Right ventricle myocardium inferior (tissue), 1 donor: ENCODE measurements around the gene PLEKHG4B. TPM values are rescaled to one million over a fixed set of nuclear protein-coding genes. Genes with fewer than 3 reads are reported as not detected.
"Not testable (repeated sequence)": the region's sequence is repeated elsewhere in the genome, so short reads cannot be mapped to it uniquely, and the experiment has no call there.

Experiments
- ATAC-seq: fragments of 200-7000 bp; cut with Tn5 transposase; one replicate; pipeline ENCODE4 v1.9.1; 2020; ENCODE audit warnings: mild to moderate bottlenecking, moderate library complexity
- DNase-seq: peaks from one replicate; pipeline ENCODE4 v3.0.0; 2021; ENCODE audit errors: missing footprints
- intact Hi-C: fragments of 100-400 bp; cut with DNase I; formaldehyde crosslinking; loops from one replicate; pipeline ENCODE4 v1.11.0; 2022
- total RNA-seq: library from RNA; stranded (reverse); fragmentation: NEBNext Ultra II Directional; extraction: Animal tissue kit (Norgen Biotek cat#: 25700); gene quantifications from one replicate; pipeline ENCODE4 v1.2.1, GENCODE V29; 2021
- donor health status: DM: no; HTN: yes; CAD: no; lungs with severe emphysema.

PLEKHG4B gene
- total RNA-seq, 1 donor from 2014 or later = not detected

DNA sequence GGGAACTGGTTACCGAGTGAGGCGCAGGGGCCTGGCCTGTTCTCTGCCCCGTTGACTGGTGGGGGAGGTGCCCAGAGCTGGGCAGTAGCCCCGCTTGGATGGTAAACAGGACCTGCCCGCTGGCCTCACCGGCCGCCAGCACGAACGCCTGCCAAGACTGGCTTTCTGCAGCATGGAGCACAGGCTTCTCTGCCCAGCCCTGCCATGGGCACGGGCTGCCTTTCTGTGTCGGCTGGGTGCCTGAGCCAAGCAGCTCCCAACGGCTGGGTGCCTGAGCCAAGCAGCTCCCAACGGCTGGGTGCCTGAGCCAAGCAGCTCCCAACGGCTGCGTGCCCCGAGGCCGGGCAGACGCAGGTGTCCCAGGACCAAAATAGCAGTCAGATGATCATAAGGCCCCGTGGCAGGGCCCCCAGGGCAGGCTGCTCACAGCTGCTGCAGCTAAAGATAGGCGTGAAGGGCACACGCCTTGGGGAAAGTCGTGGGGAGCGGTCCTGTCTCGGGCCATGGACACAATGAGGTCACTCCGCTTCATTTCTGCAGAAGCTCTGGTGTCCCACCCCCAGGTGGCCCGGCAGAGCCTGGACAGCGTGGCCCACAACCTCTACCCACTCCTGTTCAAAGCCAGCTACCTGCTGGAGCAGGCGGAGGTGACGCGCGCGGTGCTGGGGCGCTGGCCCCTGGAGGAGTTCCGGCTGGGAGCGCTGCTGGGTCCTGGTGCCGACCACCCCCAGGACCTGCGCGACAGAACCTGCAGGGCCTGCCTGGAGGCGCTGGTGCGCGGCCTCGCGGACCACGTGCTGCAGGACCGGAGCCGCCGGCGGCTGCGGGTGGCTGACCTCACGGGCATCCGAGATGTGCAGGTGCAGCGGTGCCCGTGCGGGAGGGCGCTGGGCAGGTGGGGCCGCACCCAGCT lies 99.3 kb downstream of the PLEKHG4B start, which contains the start of gene LRRC14B:
Gene LRRC14B, plus strand, starts transcription at position 460 of the 913 bp plus-strand sequence. Its CDS starts 44 bp downstream, at position 504.
- intact Hi-C loops = loop anchor here (2.0 to 5.0 kb wide), 2 partner anchors 28 to 71 kb away; partner anchors contain the start of genes CCDC127 and SDHA
- peak; percentile 74 for ATAC-seq
- peak; percentile 84 for DNase-seq

DNA sequence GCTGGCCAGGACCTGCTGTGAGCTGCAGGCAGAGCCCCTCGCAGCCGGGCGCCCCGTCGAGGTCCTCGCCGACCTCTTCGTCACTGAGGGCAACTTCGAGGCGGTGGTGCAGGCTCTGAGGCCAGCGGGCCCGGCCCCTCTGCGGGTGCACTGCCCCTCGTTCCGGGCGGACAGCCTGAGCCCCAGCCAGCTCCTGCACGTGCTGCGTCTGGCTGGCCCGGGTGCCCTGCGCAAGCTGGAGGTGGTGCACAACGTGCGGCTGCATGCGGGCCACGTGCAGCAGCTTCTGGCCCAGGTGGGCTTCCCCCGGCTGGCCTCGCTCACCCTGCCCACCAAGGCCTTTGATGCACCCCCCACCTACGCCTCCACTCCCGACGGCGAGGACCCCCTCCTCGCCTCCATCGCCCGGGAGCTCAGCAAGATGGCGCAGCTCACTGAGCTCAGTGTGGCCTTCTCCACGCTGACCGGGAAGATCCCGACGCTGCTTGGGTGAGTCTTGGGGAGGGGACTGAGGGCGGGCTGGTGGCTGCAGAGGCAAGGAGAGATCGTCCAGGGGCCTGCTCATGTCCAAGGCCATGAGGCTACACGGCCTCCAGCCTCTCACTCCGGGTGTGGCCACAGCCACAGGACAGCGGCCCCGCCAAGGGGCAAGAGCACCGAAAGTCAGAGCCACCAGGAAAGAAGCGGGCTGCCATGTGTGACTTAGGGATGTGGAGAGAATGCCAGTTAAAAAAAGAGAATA lies 100.2 kb downstream of the PLEKHG4B start:
- intact Hi-C loops = loop anchor here (2.0 to 5.0 kb wide), 2 partner anchors 27 to 70 kb away; partner anchors contain the start of genes CCDC127 and SDHA
- ATAC-seq (no peak), DNase-seq (no peak)

DNA sequence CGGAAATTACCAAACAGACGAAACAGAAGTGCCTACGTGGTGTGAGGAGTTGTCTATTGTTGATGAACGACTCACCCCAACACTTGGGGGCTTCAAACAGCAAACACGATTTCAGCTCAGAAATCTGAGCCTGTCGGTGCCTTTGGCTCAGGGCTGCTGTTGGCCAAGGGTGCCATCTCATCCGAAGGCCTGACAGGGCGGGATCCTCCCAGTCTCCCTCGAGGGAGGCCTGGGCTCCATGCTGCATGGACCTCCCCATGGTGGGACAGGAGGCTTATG lies 100.7 kb downstream of the PLEKHG4B start:
- intact Hi-C loops = loop anchor here (5.0 kb wide), 1 partner anchor 70 kb away; no protein-coding TSS in a partner anchor
- no peak for ATAC-seq
- no peak for DNase-seq

GRCh38 chr5:192970-193831 lies 101.2 kb downstream of the PLEKHG4B start:
- ATAC-seq (no peak), DNase-seq (no peak)
- intact Hi-C loops = loop anchor here (5.0 kb wide), 1 partner anchor 69 kb away; no protein-coding TSS in a partner anchor

GRCh38 chr5:194102-194501 lies 102.1 kb downstream of the PLEKHG4B start:
- ATAC-seq = peak; percentile 47
- intact Hi-C loops = loop anchor here (5.0 kb wide), 1 partner anchor 68 kb away; no protein-coding TSS in a partner anchor
- peak; percentile 83 for DNase-seq

- DNase-seq = no peak
- intact Hi-C loops = loop anchor here (5.0 kb wide), 1 partner anchor 68 kb away; no protein-coding TSS in a partner anchor
- ATAC-seq = no peak
These were observed 102.7 kb downstream of the PLEKHG4B start for GRCh38 chr5:194603-195209.

GRCh38 chr5:195401-196160 lies 103.6 kb downstream of the PLEKHG4B start:
- ATAC-seq (no peak), DNase-seq (peak; percentile 11)
- intact Hi-C loops = no loop called here

DNA sequence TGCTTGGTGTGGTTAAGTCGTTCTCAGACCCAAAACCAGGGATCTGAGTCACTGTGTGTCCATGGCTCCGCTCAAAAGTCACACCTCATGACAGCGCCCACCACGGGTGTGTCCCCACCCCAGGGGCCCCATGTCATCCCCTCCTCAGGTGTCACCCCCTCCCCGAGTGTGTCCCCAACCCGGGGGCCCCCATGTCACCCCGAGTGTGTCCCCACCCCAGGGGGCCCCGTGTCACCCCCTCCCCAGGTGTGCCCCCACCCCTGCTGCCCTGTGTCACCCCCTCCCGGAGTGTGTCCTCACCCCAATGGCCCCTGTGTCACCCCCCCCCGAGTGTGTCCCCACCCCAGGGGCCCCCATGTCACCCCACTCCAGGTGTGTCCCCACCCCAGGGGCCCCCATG lies 104.4 kb downstream of the PLEKHG4B start:
- no peak for ATAC-seq
- no peak for DNase-seq
- intact Hi-C loops = no loop called here

- DNase-seq, ATAC-seq, intact Hi-C loops: not testable (repeated sequence)
These were observed 105.1 kb downstream of the PLEKHG4B start for GRCh38 chr5:197031-197430.

DNA sequence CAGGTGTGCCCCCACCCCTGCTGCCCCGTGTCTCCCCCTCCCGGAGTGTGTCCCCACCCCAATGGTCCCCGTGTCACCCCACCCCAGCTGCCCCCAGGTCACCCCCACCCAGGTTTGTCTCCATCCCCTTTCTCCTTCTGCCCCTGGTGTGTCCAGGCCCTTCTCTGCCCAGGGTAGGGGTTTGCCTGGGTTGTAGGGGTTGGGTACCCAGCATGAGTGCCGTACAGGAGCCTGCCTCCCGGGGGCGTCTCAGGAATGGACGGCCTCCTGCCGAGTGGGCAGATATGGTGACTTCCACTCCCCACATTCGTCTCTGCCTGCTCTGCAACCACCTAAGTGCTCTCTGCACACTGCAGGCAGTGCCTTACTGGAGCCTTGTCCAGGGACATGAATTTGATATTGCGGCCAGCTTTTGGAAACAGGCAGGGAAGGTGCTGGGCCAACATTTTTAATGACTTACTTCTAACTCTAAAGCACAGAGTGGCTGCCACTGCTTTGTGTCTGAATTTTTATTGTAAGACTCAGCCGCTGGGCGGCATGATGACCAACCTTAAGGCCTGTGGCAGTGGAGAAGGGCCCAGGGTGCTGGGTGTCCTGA lies 106.0 kb downstream of the PLEKHG4B start:
- DNase-seq (no peak), ATAC-seq (no peak)
- intact Hi-C loops = no loop called here

GRCh38 chr5:198516-199196 lies 106.7 kb downstream of the PLEKHG4B start:
- intact Hi-C loops = no loop called here
- ATAC-seq = no peak
- DNase-seq = no peak

GRCh38 chr5:199197-199949 lies 107.4 kb downstream of the PLEKHG4B start:
- intact Hi-C loops = no loop called here
- DNase-seq = no peak
- ATAC-seq = no peak

GRCh38 chr5:199950-200645 lies 108.1 kb downstream of the PLEKHG4B start:
- DNase-seq (no peak), ATAC-seq (no peak)
- intact Hi-C loops = no loop called here

- no peak for DNase-seq
- intact Hi-C loops = no loop called here
- ATAC-seq = no peak
These were observed 109.0 kb downstream of the PLEKHG4B start for GRCh38 chr5:200985-201384.

- intact Hi-C loops = no loop called here
- DNase-seq (no peak), ATAC-seq (no peak)
These were observed 109.7 kb downstream of the PLEKHG4B start for GRCh38 chr5:201672-202071.
